OCI-LY3 (cell line): ENCODE measurements around the gene ASXL1.

Experiments
- EZH2phosphoT487 ChIP-seq: fragments of 200-600 bp; shearing (Covaris generic); IDR thresholded peaks from 2 replicates; pipeline ENCODE4 v1.6.1; 2018; ENCODE audit warnings: antibody characterized with exemption, mixed run types, low read depth
- TF ChIP-seq, protein P1 (sequence below): fragments of 200-600, 300-600 bp; sonication (generic); IDR thresholded peaks from 2 replicates; pipeline ENCODE4 v1.5.1; 2014; ENCODE audit warnings: antibody characterized with exemption, low read length, low read depth

GRCh38 chr20:32370897-32371296 is 12.8 kb downstream of the ASXL1 start:
- TF ChIP-seq, protein P1, sequence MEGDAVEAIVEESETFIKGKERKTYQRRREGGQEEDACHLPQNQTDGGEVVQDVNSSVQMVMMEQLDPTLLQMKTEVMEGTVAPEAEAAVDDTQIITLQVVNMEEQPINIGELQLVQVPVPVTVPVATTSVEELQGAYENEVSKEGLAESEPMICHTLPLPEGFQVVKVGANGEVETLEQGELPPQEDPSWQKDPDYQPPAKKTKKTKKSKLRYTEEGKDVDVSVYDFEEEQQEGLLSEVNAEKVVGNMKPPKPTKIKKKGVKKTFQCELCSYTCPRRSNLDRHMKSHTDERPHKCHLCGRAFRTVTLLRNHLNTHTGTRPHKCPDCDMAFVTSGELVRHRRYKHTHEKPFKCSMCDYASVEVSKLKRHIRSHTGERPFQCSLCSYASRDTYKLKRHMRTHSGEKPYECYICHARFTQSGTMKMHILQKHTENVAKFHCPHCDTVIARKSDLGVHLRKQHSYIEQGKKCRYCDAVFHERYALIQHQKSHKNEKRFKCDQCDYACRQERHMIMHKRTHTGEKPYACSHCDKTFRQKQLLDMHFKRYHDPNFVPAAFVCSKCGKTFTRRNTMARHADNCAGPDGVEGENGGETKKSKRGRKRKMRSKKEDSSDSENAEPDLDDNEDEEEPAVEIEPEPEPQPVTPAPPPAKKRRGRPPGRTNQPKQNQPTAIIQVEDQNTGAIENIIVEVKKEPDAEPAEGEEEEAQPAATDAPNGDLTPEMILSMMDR: no peak
- TF ChIP-seq EZH2phosphoT487: no peak
